ENCODE measurements around the gene CBFB.

DNA sequence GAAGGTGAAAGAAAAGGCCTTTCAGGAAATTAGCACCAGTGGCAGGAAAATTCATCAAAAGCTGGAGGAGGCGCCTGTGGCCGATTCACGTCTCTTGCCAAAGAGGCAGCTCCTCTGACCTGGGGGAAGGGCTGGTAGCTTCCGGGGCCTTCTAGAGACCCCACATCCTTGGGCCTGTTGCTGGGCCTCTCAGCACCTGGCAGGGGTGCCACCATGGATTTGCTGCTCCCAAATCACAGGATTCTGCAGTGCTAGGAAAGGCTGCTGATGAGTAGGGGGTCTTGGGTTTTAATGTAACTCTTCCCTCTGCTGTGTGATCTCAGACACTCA lies 11.6 kb upstream of the CBFB start:
- TF ChIP-seq CTCF (IDR thresholded peaks at IDR 0.05; ENCODE audit: low read length) (no peak), EZH2 (IDR thresholded peaks at IDR 0.05; ENCODE audit: borderline replicate concordance, low read length) (no peak)

Data from OCI-LY1 (cell line).